Measurements from ENCODE around the gene PCMT1. TPM values are rescaled to one million over a fixed set of nuclear protein-coding genes. Genes with fewer than 3 reads are reported as not detected.

The PCMT1 gene
- total and polyA plus RNA-seq, 9 of the 15 experiments (the other 6 are each of a cell fraction or from before 2014, with no cell fraction given) = 217 to 541 (median 327) TPM

GRCh38 chr6:149754548-149754947, 5.0 kb downstream of the PCMT1 start:
- H3K9me3 ChIP-seq (replicated peaks; ENCODE audit: control insufficient read depth, insufficient read depth, low read depth, low read length) = 0 out of 2 replicates have a peak, but pooled peaks cover 2% of the 10 kb centered on the region
- in situ Hi-C loops (cut with MboI) = no loop called here
- DNase-seq (ENCODE audit: extremely low read depth in 1 of 4, low spot score in 3 of 4) (peak in 1 of 4 experiments; percentile 20), FAIRE-seq (no peak), ATAC-seq (no peak)
- peaks cover 99% of the 10 kb centered on the region for H3K79me2 ChIP-seq (ENCODE audit: control insufficient read depth, insufficient read depth, low read length)
- no peak for TF ChIP-seq ZBTB17 (CRISPR knock-in tag; IDR thresholded peaks at IDR 0.05)
- TF ChIP-seq L3MBTL2 (IDR thresholded peaks at IDR 0.05) = no peak
- TF ChIP-seq PBX2 (CRISPR knock-in tag; IDR thresholded peaks at IDR 0.05; ENCODE audit: low read depth) = no peak
- TF ChIP-seq PBX2 (tag; conservative IDR thresholded peaks at IDR 0.05; ENCODE audit: low read depth) = peak; percentile 61
- no peak for TF ChIP-seq PRMT5 (CRISPR knock-in tag; IDR thresholded peaks at IDR 0.05)
- no peak for TF ChIP-seq GTF3C2 (IDR thresholded peaks at IDR 0.05; ENCODE audit: borderline replicate concordance, extremely low read depth, insufficient read length)
- TF ChIP-seq MEIS2 (IDR thresholded peaks at IDR 0.05; ENCODE audit: partially characterized antibody) = peak; percentile 49
- TF ChIP-seq SNAPC5 (CRISPR knock-in tag; IDR thresholded peaks at IDR 0.05) = no peak
- peaks cover 20% of the 10 kb centered on the region for H4K20me1 ChIP-seq (replicated peaks; ENCODE audit: control insufficient read depth, insufficient read depth, low read length)
- intact Hi-C loops (cut with micrococcal nuclease) = loop anchor here (5.0 kb wide), 1 partner anchor 37 kb away; the partner anchor contains the start of gene LATS1
- H3K27ac ChIP-seq (ENCODE audit: extremely low read depth, low read depth, low read length) = peak overlapping the region; percentile 2; the same call in 1 of the 3 replicates
- H3K36me3 ChIP-seq (ENCODE audit: control insufficient read depth, insufficient read depth, low read length) = peaks cover 56% of the 10 kb centered on the region
- H3K9ac ChIP-seq (ENCODE audit: insufficient read depth in 1 of 2, low read depth in 2 of 2, low read length in 2 of 2) = no peak overlapping the region
- ChIA-PET CTCF (ENCODE audit: low intra/inter-chr PET ratio) (no interaction called here), POLR2A (interaction anchor here (0.7 to 2.2 kb wide), 3 partner anchors 9 to 63 kb away, joined by 3 to 5 read pairs (median 4); no protein-coding TSS in a partner anchor)
- BruUV-seq (replicated peaks) = no TSS peak
- no peak overlapping the region for H3K4me3 ChIP-seq
- 63% methylated on average over 4 of the region's 4 CpGs for WGBS (ENCODE audit: insufficient coverage, low coverage, missing lambda C conversion rate)
- H3K4me2 ChIP-seq (ENCODE audit: insufficient read depth, low read length) = peak overlapping the region; percentile 13
- H3K4me1 ChIP-seq (replicated peaks in 1 of 2; ENCODE audit: control insufficient read depth in 2 of 2, insufficient read depth in 2 of 2, low read length in 2 of 2) = peaks cover 27 to 31% of the 10 kb centered on the region in 2 experiments
- H2AFZ ChIP-seq (ENCODE audit: low read depth, low read length) = no peak overlapping the region
- H3K9me1 ChIP-seq (ENCODE audit: control insufficient read depth, insufficient read depth, low read length) = no peaks in the 10 kb centered on the region
- H3K27me3 ChIP-seq (ENCODE audit: control insufficient read depth in 2 of 2, insufficient read depth in 2 of 2, low read length in 2 of 2) = no peaks in the 10 kb centered on the region
